Liver (tissue), 9 donors: ENCODE results near the gene CFAP97. TPM values are rescaled to one million over a fixed set of nuclear protein-coding genes. Genes with fewer than 3 reads are reported as not detected.

Source experiments
- DNase-seq: peaks from one replicate; pipeline ENCODE4 v3.0.0-alpha.2; 2017; ENCODE audit warnings: low spot score
- H3K27ac ChIP-seq, 2 donors: one replicate each; pipeline ENCODE4 v1.7.0; 2013; ENCODE audit warnings: inconsistent platforms in 2 of 2, low read length in 2 of 2, control low read depth in 1 of 2, low read depth in 1 of 2, mild to moderate bottlenecking in 1 of 2
- H3K27me3 ChIP-seq, 4 donors: one replicate each; pipeline versions ENCODE4 v1.6.1 to v1.7.0; 2013; ENCODE audit warnings: low read length in 3 of 4, inconsistent platforms in 1 of 4, mild to moderate bottlenecking in 1 of 4, moderate library complexity in 1 of 4; ENCODE audit not compliant: control insufficient read depth in 4 of 4, insufficient read depth in 4 of 4
- H3K36me3 ChIP-seq, 4 donors: one replicate each; pipeline versions ENCODE4 v1.6.1 to v1.7.0; 2013; ENCODE audit warnings: low read length in 3 of 4, mild to moderate bottlenecking in 3 of 4, low read depth in 1 of 4, moderate library complexity in 1 of 4; ENCODE audit not compliant: control insufficient read depth in 4 of 4, insufficient read depth in 3 of 4
- H3K4me1 ChIP-seq, 4 donors: one replicate each; pipeline versions ENCODE4 v1.6.1 to v1.7.0; 2013; ENCODE audit warnings: low read length in 3 of 4, mild to moderate bottlenecking in 3 of 4, moderate library complexity in 1 of 4; ENCODE audit not compliant: control insufficient read depth in 4 of 4, insufficient read depth in 4 of 4
- H3K4me3 ChIP-seq, 3 donors: one replicate each; pipeline versions ENCODE4 v1.6.1 to v1.7.0; 2013; ENCODE audit warnings: low read length in 3 of 3, control low read depth in 1 of 3, low read depth in 1 of 3, mild to moderate bottlenecking in 1 of 3
- H3K9ac ChIP-seq, 2 donors: one replicate each; pipeline ENCODE4 v1.7.0; 2013; ENCODE audit warnings: low read length in 2 of 2, mild to moderate bottlenecking in 2 of 2, moderate library complexity in 2 of 2, control low read depth in 1 of 2, low read depth in 1 of 2
- H3K9me3 ChIP-seq, 4 donors: one replicate each; pipeline versions ENCODE4 v1.6.1 to v1.7.0; 2013; ENCODE audit warnings: low read length in 3 of 4; ENCODE audit not compliant: control insufficient read depth in 4 of 4
- EGR1 ChIP-seq, 2 donors: IDR thresholded peaks; 2 replicates each; pipeline ENCODE4 v1.6.1; 2016 to 2018; ENCODE audit warnings: antibody characterized with exemption in 2 of 2, low read depth in 2 of 2
- FOXA2 ChIP-seq: IDR thresholded peaks from 2 replicates; pipeline ENCODE4 v1.6.1; 2016; ENCODE audit warnings: antibody characterized with exemption
- GABPA ChIP-seq, 2 donors: IDR thresholded peaks in 1 of 2; conservative IDR thresholded peaks in 1 of 2; 2 replicates each; pipeline ENCODE4 v1.6.1; 2016; ENCODE audit warnings: antibody characterized with exemption in 2 of 2, mild to moderate bottlenecking in 1 of 2, moderate library complexity in 1 of 2
- HNF4A ChIP-seq, 2 donors: conservative IDR thresholded peaks; 2 replicates each; pipeline ENCODE4 v1.6.1; 2016; ENCODE audit warnings: antibody characterized with exemption in 2 of 2, mild to moderate bottlenecking in 2 of 2
- HNF4G ChIP-seq: IDR thresholded peaks from 2 replicates; pipeline ENCODE4 v1.6.1; 2016; ENCODE audit warnings: antibody characterized with exemption
- RAD21 ChIP-seq, 2 donors: IDR thresholded peaks; 2 replicates each; pipeline ENCODE4 v1.6.1; 2016; ENCODE audit warnings: antibody characterized with exemption in 2 of 2, mild to moderate bottlenecking in 2 of 2
- RXRA ChIP-seq, 2 donors: IDR thresholded peaks; 2 replicates each; pipeline ENCODE4 v1.6.1; 2017 to 2018; ENCODE audit warnings: antibody characterized with exemption in 2 of 2, mild to moderate bottlenecking in 1 of 2
- TAF1 ChIP-seq: conservative IDR thresholded peaks from 2 replicates; pipeline ENCODE4 v1.6.1; 2016; ENCODE audit warnings: antibody characterized with exemption, mild to moderate bottlenecking
- YY1 ChIP-seq: IDR thresholded peaks from 2 replicates; pipeline ENCODE4 v1.6.1; 2016; ENCODE audit warnings: antibody characterized with exemption, mild to moderate bottlenecking
- WGBS: extraction: QIAGEN DNeasy Blood & Tissue Kit; methylation state at CpG from one replicate; pipeline ENCODE4 v1.1.7; 2013; 5-methylcytosine and 5-hydroxymethylcytosine counted together
- polyA plus RNA-seq, 2 donors: library from polyadenylated mRNA; stranded (reverse) in 1 of 2; unstranded in 1 of 2; fragments of 200-250 nt in 1 of 2; fragments of >200 nt in 1 of 2; fragmentation: Nextera tagmentation in 1 of 2; extraction: Ambion mirVana in 1 of 2; gene quantifications; one replicate each; pipeline versions ENCODE4 v1.2.1 to v1.2.3, GENCODE V29; 2013 to 2015
- total RNA-seq, 2 donors: library from RNA; depleted of rRNA; stranded (reverse); fragments of >200 nt; gene quantifications; one replicate each; pipeline ENCODE4 v1.2.3, GENCODE V29; 2014
- TF ChIP-seq, protein P1 (sequence below): IDR thresholded peaks from 2 replicates; pipeline ENCODE4 v1.6.1; 2016; ENCODE audit warnings: antibody characterized with exemption, mild to moderate bottlenecking
- TF ChIP-seq, protein P2 (sequence below): fragments of 150-350 bp; IDR thresholded peaks from 2 replicates; pipeline ENCODE4 v1.5.1; 2017; ENCODE audit warnings: improper control_type of control experiment, low read depth, low read length; ENCODE audit not compliant: missing input control
- TF ChIP-seq, protein P3 (sequence below): IDR thresholded peaks from 2 replicates; pipeline ENCODE4 v1.6.1; 2016; ENCODE audit warnings: antibody characterized with exemption
- TF ChIP-seq, protein P4 (sequence below): IDR thresholded peaks from 2 replicates; pipeline ENCODE4 v1.6.1; 2016; ENCODE audit warnings: antibody characterized with exemption
- donor health status: healthy.
- donor health status: healthy.
- donor health status: healthy.
- donor health status: healthy.
- donor health status: healthy.

The CFAP97 gene
- total and polyA plus RNA-seq, 4 donors: 7.5 to 30.9 (median 18.7) TPM

DNA sequence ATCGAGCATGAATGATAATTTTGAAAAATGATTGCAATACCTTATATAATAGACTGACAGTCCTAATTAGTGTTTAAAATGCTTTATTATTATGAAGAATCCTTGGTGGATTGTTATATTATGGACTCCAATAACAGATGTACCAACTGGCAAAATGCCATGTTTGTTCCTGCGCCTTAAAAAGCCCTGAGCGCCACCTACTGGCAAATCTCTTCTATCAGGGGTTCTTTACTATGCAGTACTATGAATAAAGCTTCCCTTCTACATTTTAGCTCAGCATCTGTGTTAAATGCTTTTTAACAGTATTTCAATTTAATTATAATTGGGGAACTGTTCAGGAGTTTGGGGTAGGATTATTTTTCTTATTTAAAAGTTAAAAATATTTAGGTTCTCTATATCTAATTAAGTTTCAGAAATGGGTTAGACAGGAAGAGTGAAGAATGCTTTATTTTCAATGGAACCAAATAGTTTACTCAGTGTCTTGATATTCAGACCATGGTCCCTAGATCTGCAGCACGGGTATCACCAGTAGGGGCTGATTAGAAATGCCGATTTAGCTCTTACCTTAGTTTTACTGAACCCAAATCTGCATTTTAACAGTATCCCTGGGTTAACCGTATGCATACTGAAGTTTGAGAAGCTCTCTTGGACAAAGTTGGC is 20.0 kb downstream of the CFAP97 start:
- DNase-seq: peak; percentile 80
- 46% methylated on average over 6 of the region's 6 CpGs for WGBS
- Histone ChIP-seq H3K9ac (no peak overlapping the region), H3K9me3 (no peaks in the 10 kb centered on the region), H3K27me3 (no peaks in the 10 kb centered on the region), H3K4me1 (no peaks in the 10 kb centered on the region), H3K27ac (no peak overlapping the region), H3K36me3 (peaks cover 0 to 7% (median under 1%) of the 10 kb centered on the region in 4 donors), H3K4me3 (no peak overlapping the region)
- TF ChIP-seq, protein P1, sequence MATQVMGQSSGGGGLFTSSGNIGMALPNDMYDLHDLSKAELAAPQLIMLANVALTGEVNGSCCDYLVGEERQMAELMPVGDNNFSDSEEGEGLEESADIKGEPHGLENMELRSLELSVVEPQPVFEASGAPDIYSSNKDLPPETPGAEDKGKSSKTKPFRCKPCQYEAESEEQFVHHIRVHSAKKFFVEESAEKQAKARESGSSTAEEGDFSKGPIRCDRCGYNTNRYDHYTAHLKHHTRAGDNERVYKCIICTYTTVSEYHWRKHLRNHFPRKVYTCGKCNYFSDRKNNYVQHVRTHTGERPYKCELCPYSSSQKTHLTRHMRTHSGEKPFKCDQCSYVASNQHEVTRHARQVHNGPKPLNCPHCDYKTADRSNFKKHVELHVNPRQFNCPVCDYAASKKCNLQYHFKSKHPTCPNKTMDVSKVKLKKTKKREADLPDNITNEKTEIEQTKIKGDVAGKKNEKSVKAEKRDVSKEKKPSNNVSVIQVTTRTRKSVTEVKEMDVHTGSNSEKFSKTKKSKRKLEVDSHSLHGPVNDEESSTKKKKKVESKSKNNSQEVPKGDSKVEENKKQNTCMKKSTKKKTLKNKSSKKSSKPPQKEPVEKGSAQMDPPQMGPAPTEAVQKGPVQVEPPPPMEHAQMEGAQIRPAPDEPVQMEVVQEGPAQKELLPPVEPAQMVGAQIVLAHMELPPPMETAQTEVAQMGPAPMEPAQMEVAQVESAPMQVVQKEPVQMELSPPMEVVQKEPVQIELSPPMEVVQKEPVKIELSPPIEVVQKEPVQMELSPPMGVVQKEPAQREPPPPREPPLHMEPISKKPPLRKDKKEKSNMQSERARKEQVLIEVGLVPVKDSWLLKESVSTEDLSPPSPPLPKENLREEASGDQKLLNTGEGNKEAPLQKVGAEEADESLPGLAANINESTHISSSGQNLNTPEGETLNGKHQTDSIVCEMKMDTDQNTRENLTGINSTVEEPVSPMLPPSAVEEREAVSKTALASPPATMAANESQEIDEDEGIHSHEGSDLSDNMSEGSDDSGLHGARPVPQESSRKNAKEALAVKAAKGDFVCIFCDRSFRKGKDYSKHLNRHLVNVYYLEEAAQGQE: no peak
- peak; percentile 83 to 87 for TF ChIP-seq RAD21 (IDR thresholded peaks at IDR 0.05)
- TF ChIP-seq, protein P2, sequence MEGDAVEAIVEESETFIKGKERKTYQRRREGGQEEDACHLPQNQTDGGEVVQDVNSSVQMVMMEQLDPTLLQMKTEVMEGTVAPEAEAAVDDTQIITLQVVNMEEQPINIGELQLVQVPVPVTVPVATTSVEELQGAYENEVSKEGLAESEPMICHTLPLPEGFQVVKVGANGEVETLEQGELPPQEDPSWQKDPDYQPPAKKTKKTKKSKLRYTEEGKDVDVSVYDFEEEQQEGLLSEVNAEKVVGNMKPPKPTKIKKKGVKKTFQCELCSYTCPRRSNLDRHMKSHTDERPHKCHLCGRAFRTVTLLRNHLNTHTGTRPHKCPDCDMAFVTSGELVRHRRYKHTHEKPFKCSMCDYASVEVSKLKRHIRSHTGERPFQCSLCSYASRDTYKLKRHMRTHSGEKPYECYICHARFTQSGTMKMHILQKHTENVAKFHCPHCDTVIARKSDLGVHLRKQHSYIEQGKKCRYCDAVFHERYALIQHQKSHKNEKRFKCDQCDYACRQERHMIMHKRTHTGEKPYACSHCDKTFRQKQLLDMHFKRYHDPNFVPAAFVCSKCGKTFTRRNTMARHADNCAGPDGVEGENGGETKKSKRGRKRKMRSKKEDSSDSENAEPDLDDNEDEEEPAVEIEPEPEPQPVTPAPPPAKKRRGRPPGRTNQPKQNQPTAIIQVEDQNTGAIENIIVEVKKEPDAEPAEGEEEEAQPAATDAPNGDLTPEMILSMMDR: peak; percentile 67

DNA sequence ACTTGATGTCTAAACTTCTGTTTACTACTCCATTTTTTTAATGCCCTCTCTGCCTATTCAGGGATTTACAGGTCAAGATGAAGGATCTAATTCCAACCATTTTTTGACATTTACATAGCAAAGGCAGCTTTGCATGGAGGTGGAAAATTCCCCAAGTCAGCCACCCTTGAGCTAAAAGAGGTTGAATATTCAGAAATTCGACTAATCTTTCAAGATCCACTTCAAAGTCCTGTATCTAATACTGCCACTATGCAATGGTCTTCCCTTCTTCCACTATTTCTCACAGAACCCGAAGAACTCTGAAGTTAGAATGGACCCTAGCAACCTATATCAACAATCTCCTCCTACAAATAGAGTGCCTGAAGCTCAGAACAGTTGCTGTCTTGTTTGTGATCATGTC is 21.6 kb downstream of the CFAP97 start:
- no peak for DNase-seq
- H3K9me3 ChIP-seq: no peaks in the 10 kb centered on the region
- no peaks in the 10 kb centered on the region for H3K27me3 ChIP-seq
- H3K9ac ChIP-seq: no peak overlapping the region
- no peak overlapping the region for H3K4me3 ChIP-seq
- H3K27ac ChIP-seq: no peak overlapping the region
- TF ChIP-seq EGR1 (IDR thresholded peaks at IDR 0.05; ENCODE audit: low read depth in 2 of 2) (no peak), GABPA (IDR thresholded peaks at IDR 0.05 in 1 of 2, conservative IDR thresholded peaks at IDR 0.05 in 1 of 2) (no peak), RAD21 (IDR thresholded peaks at IDR 0.05) (no peak), YY1 (no peak), TAF1 (no peak), HNF4G (no peak), RXRA (IDR thresholded peaks at IDR 0.05) (no peak), HNF4A (conservative IDR thresholded peaks at IDR 0.05) (no peak), FOXA2 (no peak)
- TF ChIP-seq, protein P1: no peak
- TF ChIP-seq, protein P3, sequence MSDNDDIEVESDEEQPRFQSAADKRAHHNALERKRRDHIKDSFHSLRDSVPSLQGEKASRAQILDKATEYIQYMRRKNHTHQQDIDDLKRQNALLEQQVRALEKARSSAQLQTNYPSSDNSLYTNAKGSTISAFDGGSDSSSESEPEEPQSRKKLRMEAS: no peak
- TF ChIP-seq, protein P2: no peak
- TF ChIP-seq, protein P4, sequence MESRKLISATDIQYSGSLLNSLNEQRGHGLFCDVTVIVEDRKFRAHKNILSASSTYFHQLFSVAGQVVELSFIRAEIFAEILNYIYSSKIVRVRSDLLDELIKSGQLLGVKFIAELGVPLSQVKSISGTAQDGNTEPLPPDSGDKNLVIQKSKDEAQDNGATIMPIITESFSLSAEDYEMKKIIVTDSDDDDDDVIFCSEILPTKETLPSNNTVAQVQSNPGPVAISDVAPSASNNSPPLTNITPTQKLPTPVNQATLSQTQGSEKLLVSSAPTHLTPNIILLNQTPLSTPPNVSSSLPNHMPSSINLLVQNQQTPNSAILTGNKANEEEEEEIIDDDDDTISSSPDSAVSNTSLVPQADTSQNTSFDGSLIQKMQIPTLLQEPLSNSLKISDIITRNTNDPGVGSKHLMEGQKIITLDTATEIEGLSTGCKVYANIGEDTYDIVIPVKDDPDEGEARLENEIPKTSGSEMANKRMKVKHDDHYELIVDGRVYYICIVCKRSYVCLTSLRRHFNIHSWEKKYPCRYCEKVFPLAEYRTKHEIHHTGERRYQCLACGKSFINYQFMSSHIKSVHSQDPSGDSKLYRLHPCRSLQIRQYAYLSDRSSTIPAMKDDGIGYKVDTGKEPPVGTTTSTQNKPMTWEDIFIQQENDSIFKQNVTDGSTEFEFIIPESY: no peak
- peaks cover 0 to 3% (median under 1%) of the 10 kb centered on the region in 4 donors for H3K36me3 ChIP-seq
- WGBS: 75% methylated on average over 2 of the region's 2 CpGs
- no peaks in the 10 kb centered on the region for H3K4me1 ChIP-seq
